Activated T-helper 1 cell treated with anti-CD3 and anti-CD28 coated beads, Interleukin-12 subunit alpha, Interleukin-12 subunit beta, Interleukin-2, Interleukin-4 antibody, amounts not matched to agents 30 ng/mL and 10 ng/mL and 1 ng/mL, durations not matched to agents 14 hours and 24 hours and 36 hours (primary cell): Measurements from ENCODE around the gene SHC4. TPM values are rescaled to one million over a fixed set of nuclear protein-coding genes. Genes with fewer than 3 reads are reported as not detected.

Experiments
- DNase-seq: peaks from one replicate; pipeline ENCODE4 v3.0.0; 2021; ENCODE audit warnings: low spot score
- H3K27ac Mint-ChIP-seq: one replicate; pipeline ENCODE4 v1.8.0; 2021; ENCODE audit warnings: mild to moderate bottlenecking, mixed read lengths
- H3K27me3 Mint-ChIP-seq: one replicate; pipeline ENCODE4 v1.8.0; 2022; ENCODE audit warnings: mild to moderate bottlenecking, moderate library complexity, mixed read lengths; ENCODE audit not compliant: insufficient read depth
- H3K36me3 Mint-ChIP-seq: one replicate; pipeline ENCODE4 v1.8.0; 2021; ENCODE audit warnings: low read depth, mixed read lengths
- H3K4me1 Mint-ChIP-seq: one replicate; pipeline ENCODE4 v1.8.0; 2021; ENCODE audit warnings: low read depth, mixed read lengths
- H3K4me3 Mint-ChIP-seq: one replicate; pipeline ENCODE4 v1.8.0; 2021; ENCODE audit warnings: mild to moderate bottlenecking, moderate library complexity, mixed read lengths
- H3K9me3 Mint-ChIP-seq: one replicate; pipeline ENCODE4 v1.8.0; 2021; ENCODE audit warnings: mixed read lengths
- intact Hi-C: fragments of 100-400 bp; cut with micrococcal nuclease; formaldehyde crosslinking; loops from one replicate; pipeline ENCODE4 v1.15.1; 2024
- total RNA-seq: library from RNA; stranded (reverse); gene quantifications from 2 replicates; pipeline ENCODE4 v1.2.3, GENCODE V29; 2022

The SHC4 gene
- total RNA-seq, 1 donor from 2014 or later: 26.4 TPM

DNA sequence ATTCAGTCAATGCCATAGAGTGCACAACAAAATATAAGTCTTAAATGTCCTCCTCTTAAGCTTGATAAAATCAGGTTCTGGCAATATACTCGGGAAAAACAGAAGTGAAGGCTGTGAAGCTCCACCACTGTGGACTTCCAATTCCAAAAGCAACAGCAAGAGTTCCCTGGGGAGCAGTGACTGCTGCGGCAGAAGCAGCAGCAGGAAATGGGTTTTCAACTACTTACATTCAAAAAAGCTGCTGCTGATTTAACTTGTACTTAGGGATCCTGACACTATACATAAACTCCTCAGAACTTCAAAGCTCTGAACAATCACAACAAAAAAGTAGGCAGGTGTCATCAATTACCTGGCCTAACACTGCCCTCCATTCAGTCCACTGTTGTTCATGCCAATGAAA is 157.6 kb downstream of the SHC4 start:
- Mint-ChIP-seq H3K9me3 (no peaks in the 10 kb centered on the region), H3K4me1 (peaks cover 62% of the 10 kb centered on the region), H3K36me3 (peaks cover 22% of the 10 kb centered on the region), H3K27me3 (no peaks in the 10 kb centered on the region), H3K27ac (no peak overlapping the region), H3K4me3 (no peak overlapping the region)
- intact Hi-C loops: loop anchor here (5.0 kb wide), 1 partner anchor 449 kb away; no protein-coding TSS in a partner anchor
- no peak for DNase-seq

DNA sequence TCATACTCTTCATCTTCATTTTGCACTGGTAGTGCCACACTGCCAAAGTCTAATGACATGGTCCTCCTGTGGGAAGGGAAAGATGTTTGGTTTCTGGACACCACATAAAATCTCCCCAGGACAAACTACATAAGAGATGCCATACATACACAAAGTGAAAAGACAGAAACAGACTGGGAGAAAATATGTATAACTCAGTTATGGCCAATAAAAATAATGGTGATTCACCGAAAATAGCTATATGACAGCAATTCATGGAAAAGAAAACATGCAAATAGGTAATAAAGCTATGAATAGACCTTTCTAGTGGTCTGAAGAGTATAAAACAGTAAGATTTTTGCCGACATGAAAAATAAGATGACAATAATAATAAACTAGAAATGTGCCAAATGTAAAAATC is 158.1 kb downstream of the SHC4 start:
- intact Hi-C loops: loop anchor here (5.0 kb wide), 1 partner anchor 448 kb away; no protein-coding TSS in a partner anchor
- Mint-ChIP-seq H3K36me3 (peaks cover 22% of the 10 kb centered on the region), H3K4me3 (no peak overlapping the region), H3K27me3 (no peaks in the 10 kb centered on the region), H3K27ac (no peak overlapping the region), H3K9me3 (no peaks in the 10 kb centered on the region), H3K4me1 (peaks cover 65% of the 10 kb centered on the region)
- no peak for DNase-seq

DNA sequence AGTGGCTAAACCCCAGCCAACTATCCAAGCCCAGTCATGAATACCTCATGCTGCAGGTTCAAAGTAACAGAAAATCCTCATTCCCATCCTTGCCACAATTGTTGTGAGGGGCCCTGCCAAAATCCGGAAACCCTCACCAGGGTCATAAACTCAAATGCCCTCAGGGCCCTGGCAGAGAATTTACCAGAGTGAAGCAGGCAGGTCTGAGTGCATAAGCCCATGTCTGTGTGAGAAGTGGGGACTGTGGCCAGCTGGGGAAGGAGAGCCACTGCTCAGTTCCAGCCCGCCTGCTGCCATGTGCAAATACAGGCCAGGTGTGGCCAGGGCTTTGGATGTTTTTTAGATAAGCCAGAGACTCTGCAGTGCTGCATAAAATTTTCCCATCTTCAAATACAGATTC is 159.8 kb downstream of the SHC4 start:
- intact Hi-C loops: no loop called here
- DNase-seq: no peak
- H3K4me1 Mint-ChIP-seq: peaks cover 57% of the 10 kb centered on the region
- no peak overlapping the region for H3K27ac Mint-ChIP-seq
- no peaks in the 10 kb centered on the region for H3K9me3 Mint-ChIP-seq
- H3K27me3 Mint-ChIP-seq: no peaks in the 10 kb centered on the region
- H3K4me3 Mint-ChIP-seq: no peak overlapping the region
- peaks cover 23% of the 10 kb centered on the region for H3K36me3 Mint-ChIP-seq

DNA sequence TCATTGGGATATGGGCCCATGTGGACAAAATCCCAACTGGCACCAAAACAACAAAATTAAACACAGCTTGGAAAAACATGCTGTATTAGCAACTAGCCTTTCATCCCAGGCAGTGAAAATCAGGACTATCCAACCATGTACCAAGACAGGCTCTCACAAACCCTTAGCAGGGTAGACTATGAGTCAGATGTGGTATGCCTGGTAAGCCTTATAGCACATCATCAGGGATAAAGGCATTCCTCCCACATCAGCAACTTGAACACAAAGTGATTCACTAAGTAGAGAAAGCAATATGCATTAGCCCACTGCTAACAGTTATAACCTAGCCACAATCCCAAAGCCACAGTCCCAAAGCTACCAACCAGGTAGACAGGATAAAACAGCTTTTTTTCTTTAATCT is 160.9 kb downstream of the SHC4 start:
- H3K36me3 Mint-ChIP-seq: peaks cover 23% of the 10 kb centered on the region
- no peaks in the 10 kb centered on the region for H3K9me3 Mint-ChIP-seq
- no peak overlapping the region for H3K4me3 Mint-ChIP-seq
- no peak overlapping the region for H3K27ac Mint-ChIP-seq
- intact Hi-C loops: no loop called here
- H3K4me1 Mint-ChIP-seq: peaks cover 61% of the 10 kb centered on the region
- H3K27me3 Mint-ChIP-seq: no peaks in the 10 kb centered on the region
- no peak for DNase-seq

DNA sequence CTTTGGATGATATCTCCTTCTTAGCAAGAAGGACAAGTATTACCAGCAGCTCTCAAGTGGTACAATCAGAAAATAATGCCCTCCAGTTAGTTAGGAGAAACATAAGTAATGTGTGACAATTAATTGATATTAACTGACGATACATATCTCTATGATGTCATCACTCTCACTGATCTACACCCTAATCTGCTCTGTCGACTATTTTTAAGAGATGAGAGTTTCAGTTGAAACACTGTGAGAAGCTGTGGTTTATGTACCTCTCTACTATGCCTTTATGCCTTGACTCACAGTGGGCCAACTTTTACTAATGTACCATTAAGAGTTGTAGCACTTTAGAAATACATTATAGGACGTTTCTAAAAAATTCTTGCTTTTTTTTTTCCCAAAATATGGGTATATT is 161.5 kb downstream of the SHC4 start:
- H3K27ac Mint-ChIP-seq: no peak overlapping the region
- intact Hi-C loops: no loop called here
- H3K36me3 Mint-ChIP-seq: peaks cover 27% of the 10 kb centered on the region
- DNase-seq: no peak
- peaks cover 67% of the 10 kb centered on the region for H3K4me1 Mint-ChIP-seq
- no peak overlapping the region for H3K4me3 Mint-ChIP-seq
- no peaks in the 10 kb centered on the region for H3K9me3 Mint-ChIP-seq
- H3K27me3 Mint-ChIP-seq: no peaks in the 10 kb centered on the region

DNA sequence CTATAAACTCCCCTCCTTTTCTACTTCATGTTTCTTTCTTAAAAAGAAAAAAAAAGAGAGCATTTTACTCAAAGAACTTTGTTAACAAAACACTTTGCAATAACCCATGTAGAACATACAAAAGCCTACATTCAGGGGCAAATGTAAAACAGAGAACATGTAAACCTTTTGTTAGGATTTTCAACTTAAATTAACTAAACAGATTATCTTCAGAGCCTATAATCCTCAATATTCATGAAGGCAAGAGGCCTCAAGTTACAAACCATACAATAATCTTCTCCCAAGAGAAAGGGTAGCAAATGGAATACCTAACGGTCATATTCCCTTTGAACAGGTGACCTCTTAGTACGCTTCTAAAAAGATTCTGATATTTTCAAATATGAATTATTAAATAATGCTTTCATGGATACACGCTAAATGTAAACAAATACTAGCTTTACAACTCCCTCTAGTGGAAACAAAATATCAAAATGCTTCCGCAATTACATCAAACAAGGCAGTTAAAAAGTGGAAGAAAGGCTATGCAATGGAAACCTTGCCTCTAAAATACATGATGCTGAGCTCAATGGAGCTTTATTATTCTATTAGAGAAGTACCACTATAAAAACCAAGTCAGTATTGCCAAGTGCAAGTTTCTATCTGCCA is 162.8 kb downstream of the SHC4 start:
- H3K9me3 Mint-ChIP-seq: no peaks in the 10 kb centered on the region
- peaks cover 58% of the 10 kb centered on the region for H3K4me1 Mint-ChIP-seq
- intact Hi-C loops: no loop called here
- no peak overlapping the region for H3K27ac Mint-ChIP-seq
- H3K36me3 Mint-ChIP-seq: peaks cover 24% of the 10 kb centered on the region
- no peak for DNase-seq
- no peaks in the 10 kb centered on the region for H3K27me3 Mint-ChIP-seq
- no peak overlapping the region for H3K4me3 Mint-ChIP-seq

DNA sequence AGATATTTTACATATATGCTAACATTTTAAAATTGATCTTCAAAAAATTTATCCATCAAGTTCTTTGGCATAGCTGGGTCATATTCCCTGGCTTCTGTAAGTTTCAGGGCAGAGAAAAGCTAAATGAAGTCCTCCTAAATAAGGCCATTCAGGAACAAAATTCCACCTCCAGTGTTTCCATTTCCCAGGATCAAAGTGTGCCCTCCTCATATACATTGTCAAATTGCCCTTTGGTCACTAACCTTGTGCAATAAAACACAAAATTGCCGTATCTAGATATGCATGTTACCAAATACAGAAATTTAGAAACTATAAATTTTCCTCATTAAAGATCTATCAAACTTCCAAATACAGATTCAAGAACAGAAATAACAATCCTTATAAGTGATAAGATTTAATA is 163.5 kb downstream of the SHC4 start:
- Mint-ChIP-seq H3K4me1 (peaks cover 56% of the 10 kb centered on the region), H3K27ac (no peak overlapping the region), H3K36me3 (peaks cover 22% of the 10 kb centered on the region), H3K27me3 (no peaks in the 10 kb centered on the region), H3K9me3 (no peaks in the 10 kb centered on the region), H3K4me3 (no peak overlapping the region)
- intact Hi-C loops: no loop called here
- no peak for DNase-seq

DNA sequence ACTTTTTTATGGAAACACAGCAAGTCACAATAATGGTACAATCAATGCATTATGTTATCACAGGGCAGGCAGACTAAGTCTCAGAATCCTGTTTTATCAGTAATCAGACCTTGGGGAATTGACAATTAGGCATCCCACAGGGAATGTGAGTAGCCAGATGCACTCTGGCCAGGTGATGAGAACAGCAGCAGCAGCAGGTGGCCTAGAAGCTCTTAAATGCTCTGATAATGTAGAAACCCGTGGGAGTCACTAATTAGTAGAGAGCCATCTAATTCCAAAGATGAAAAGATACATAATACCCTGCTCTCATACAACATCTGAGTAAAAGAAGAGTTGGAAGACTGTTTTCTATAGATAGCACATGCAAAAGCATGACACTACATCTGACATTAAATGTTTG is 165.4 kb downstream of the SHC4 start:
- Mint-ChIP-seq H3K27ac (no peak overlapping the region), H3K36me3 (peaks cover 14% of the 10 kb centered on the region), H3K27me3 (no peaks in the 10 kb centered on the region), H3K4me3 (no peak overlapping the region), H3K9me3 (no peaks in the 10 kb centered on the region), H3K4me1 (peaks cover 55% of the 10 kb centered on the region)
- intact Hi-C loops: no loop called here
- DNase-seq: no peak

DNA sequence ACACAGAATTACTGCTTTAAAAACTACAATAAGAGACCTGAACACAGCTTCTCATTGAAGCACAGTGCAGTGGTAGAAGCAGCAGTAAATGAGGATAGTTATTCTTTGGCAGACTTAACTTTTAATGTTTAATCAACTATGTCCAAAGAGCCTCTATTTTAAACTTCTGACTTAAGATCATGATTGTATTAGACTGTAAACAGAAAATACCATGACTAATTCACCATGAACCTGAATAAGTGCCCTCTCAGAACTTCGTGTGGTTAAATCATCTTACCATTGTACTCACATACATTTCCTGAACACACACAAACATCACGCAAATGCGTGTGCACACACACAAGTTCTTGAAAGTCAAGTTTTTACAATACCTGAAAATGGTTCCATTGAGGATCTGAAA is 166.8 kb downstream of the SHC4 start:
- Mint-ChIP-seq H3K36me3 (peaks cover 19% of the 10 kb centered on the region), H3K4me1 (peaks cover 44% of the 10 kb centered on the region), H3K27me3 (no peaks in the 10 kb centered on the region), H3K4me3 (no peak overlapping the region), H3K9me3 (no peaks in the 10 kb centered on the region), H3K27ac (no peak overlapping the region)
- no peak for DNase-seq
- intact Hi-C loops: no loop called here

DNA sequence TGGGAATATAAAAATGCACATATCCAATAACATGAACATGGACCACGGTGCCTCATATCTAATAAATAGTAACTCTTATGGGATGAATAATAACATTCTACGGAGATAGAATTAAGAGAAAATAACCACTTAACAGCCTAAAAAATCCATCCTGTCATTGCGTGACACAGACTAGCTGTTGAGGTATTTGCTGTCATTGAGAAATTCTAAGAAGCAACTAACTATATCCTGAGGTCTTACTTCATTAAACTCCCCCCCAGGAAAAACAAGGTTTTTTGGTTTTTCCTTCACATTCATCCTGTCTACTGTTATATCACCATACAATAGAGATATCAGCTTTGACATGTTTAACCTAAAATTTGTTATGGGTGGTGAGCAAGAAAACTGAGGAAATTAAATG is 167.2 kb downstream of the SHC4 start:
- Mint-ChIP-seq H3K36me3 (peaks cover 19% of the 10 kb centered on the region), H3K9me3 (no peaks in the 10 kb centered on the region), H3K4me3 (no peak overlapping the region), H3K27me3 (no peaks in the 10 kb centered on the region), H3K27ac (no peak overlapping the region), H3K4me1 (peaks cover 44% of the 10 kb centered on the region)
- intact Hi-C loops: no loop called here
- DNase-seq: no peak

DNA sequence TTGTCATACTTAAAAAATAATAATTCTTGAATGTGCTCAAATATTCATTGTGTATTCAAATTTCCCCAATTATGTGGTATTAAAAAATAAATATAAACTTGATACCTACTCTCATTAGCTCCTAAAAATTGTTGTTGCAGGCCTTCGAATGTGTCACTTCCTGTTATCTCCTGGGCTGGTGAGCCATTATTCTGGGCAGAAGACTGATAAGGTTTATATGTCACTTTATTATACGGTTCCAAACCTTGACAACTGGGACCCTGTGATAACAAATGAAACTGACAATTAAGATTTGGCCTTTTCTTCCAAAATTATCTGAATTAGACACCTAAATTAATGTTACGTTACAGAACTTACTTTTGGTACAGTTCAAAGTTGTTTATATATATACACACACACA is 167.8 kb downstream of the SHC4 start:
- DNase-seq: no peak
- Mint-ChIP-seq H3K4me3 (no peak overlapping the region), H3K9me3 (no peaks in the 10 kb centered on the region), H3K27me3 (no peaks in the 10 kb centered on the region), H3K27ac (no peak overlapping the region), H3K4me1 (peaks cover 37% of the 10 kb centered on the region), H3K36me3 (peaks cover 19% of the 10 kb centered on the region)
- intact Hi-C loops: no loop called here

DNA sequence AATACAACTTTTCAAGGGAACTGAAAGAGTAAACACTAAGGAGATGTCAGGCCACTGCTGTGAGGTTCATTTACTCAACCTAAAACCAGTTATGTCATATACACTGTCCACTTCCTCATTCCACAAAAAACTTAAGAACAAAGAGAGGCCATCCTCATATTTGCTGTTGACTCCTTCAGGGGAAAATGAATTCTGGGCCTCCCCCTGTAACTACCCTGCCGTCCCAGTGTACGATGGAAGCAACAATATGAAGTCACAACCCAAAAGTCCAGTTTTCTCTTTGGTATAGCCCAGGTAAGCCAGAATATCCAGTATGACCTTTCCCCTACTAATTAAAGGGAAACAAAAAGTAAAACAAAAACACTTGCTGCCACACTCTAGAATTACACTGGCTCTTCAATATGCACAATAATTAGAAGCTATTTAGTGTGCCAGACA is 169.0 kb downstream of the SHC4 start:
- Mint-ChIP-seq H3K4me3 (no peak overlapping the region), H3K27ac (peak overlapping the region; percentile 34), H3K4me1 (peaks cover 34% of the 10 kb centered on the region), H3K27me3 (no peaks in the 10 kb centered on the region), H3K9me3 (no peaks in the 10 kb centered on the region), H3K36me3 (peaks cover 22% of the 10 kb centered on the region)
- intact Hi-C loops: no loop called here
- no peak for DNase-seq

DNA sequence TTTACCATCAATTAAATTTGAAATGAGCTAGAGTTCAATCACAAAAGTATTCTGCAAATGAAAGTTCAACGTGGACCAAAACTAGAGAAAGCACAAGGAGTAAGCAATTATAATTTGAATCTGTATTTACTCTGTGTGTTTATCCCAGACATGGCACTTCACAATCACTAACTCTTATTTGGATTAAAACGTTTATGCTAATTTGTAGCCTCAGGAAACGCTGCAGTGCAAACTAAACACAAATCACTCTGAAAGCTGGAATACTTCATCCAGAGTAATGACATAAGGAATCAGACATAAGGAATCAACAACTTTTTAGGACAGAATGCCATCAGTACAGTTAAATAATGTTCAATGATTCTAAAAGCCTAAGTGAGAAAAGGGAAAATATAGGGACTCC is 171.3 kb downstream of the SHC4 start:
- intact Hi-C loops: no loop called here
- DNase-seq: no peak
- Mint-ChIP-seq H3K36me3 (peaks cover 31% of the 10 kb centered on the region), H3K9me3 (no peaks in the 10 kb centered on the region), H3K4me1 (peaks cover 18% of the 10 kb centered on the region), H3K27ac (no peak overlapping the region), H3K4me3 (no peak overlapping the region), H3K27me3 (no peaks in the 10 kb centered on the region)
